SK-N-SH treated with all-trans-retinoic acid at 6 μM for 48 hours (cell line): Measurements from ENCODE around the gene KIAA0753.

ENCODE experiments used
- ISL1 ChIP-seq: fragments of 250-450 bp; sonication (Bioruptor Pico); IDR thresholded peaks from 2 replicates; pipeline ENCODE4 v2.1.2; 2022; ENCODE audit warnings: mild to moderate bottlenecking, moderate library complexity
- PPARA ChIP-seq: fragments of 250-450 bp; sonication (Bioruptor Pico); IDR thresholded peaks from 2 replicates; pipeline ENCODE4 v1.5.0; 2020; ENCODE audit warnings: mild to moderate bottlenecking, borderline replicate concordance
- RARB ChIP-seq: fragments of 250-450 bp; sonication (Bioruptor Pico); IDR thresholded peaks from 2 replicates; pipeline ENCODE4 v1.8.0; 2021; ENCODE audit warnings: mild to moderate bottlenecking, moderate library complexity
- SNAI2 ChIP-seq: fragments of 250-450 bp; sonication (Bioruptor Pico); IDR thresholded peaks from 2 replicates; pipeline ENCODE4 v1.5.0; 2020; ENCODE audit warnings: mild to moderate bottlenecking, moderate library complexity
- TOX ChIP-seq: fragments of 250-450 bp; sonication (Bioruptor Pico); IDR thresholded peaks from 2 replicates; pipeline ENCODE4 v1.8.0; 2021; ENCODE audit warnings: mild to moderate bottlenecking, moderate library complexity, borderline replicate concordance
- ZC3H10 ChIP-seq: fragments of 250-450 bp; sonication (Bioruptor Pico); IDR thresholded peaks from 2 replicates; pipeline ENCODE4 v1.5.1; 2021; ENCODE audit warnings: mild to moderate bottlenecking, moderate library complexity
- ZFP3 ChIP-seq: fragments of 250-450 bp; sonication (Bioruptor Pico); IDR thresholded peaks from 2 replicates; pipeline ENCODE4 v1.5.0; 2020; ENCODE audit warnings: mild to moderate bottlenecking, moderate library complexity
- ZFP30 ChIP-seq: fragments of 450-650 bp; formaldehyde crosslinking; IDR thresholded peaks from 2 replicates; pipeline ENCODE4 v1.5.0; 2022; ENCODE audit warnings: mild to moderate bottlenecking, moderate library complexity
- ZNF565 ChIP-seq: fragments of 450-650 bp; formaldehyde crosslinking; conservative IDR thresholded peaks from 2 replicates; pipeline ENCODE4 v1.5.0; 2020; ENCODE audit warnings: low read depth, mild to moderate bottlenecking, moderate library complexity
- TF ChIP-seq, protein P1 (sequence below): fragments of 250-450 bp; sonication (Bioruptor Pico); IDR thresholded peaks from 2 replicates; pipeline ENCODE4 v1.5.1; 2021; ENCODE audit warnings: mild to moderate bottlenecking, moderate library complexity
- TF ChIP-seq, protein P2 (sequence below): fragments of 250-450 bp; sonication (Bioruptor Pico); IDR thresholded peaks from 2 replicates; pipeline ENCODE4 v1.5.1; 2020; ENCODE audit warnings: low read depth, mild to moderate bottlenecking, moderate library complexity
- TF ChIP-seq, protein P3 (sequence below): fragments of 250-450 bp; sonication (Bioruptor Pico); IDR thresholded peaks from 2 replicates; pipeline ENCODE4 v1.8.0; 2020; ENCODE audit warnings: mild to moderate bottlenecking, moderate library complexity, borderline replicate concordance
- TF ChIP-seq, protein P4 (sequence below): fragments of 250-450 bp; sonication (Bioruptor Pico); IDR thresholded peaks from 2 replicates; pipeline ENCODE4 v1.8.0; 2021; ENCODE audit warnings: low read depth, mild to moderate bottlenecking, moderate library complexity, borderline replicate concordance

DNA sequence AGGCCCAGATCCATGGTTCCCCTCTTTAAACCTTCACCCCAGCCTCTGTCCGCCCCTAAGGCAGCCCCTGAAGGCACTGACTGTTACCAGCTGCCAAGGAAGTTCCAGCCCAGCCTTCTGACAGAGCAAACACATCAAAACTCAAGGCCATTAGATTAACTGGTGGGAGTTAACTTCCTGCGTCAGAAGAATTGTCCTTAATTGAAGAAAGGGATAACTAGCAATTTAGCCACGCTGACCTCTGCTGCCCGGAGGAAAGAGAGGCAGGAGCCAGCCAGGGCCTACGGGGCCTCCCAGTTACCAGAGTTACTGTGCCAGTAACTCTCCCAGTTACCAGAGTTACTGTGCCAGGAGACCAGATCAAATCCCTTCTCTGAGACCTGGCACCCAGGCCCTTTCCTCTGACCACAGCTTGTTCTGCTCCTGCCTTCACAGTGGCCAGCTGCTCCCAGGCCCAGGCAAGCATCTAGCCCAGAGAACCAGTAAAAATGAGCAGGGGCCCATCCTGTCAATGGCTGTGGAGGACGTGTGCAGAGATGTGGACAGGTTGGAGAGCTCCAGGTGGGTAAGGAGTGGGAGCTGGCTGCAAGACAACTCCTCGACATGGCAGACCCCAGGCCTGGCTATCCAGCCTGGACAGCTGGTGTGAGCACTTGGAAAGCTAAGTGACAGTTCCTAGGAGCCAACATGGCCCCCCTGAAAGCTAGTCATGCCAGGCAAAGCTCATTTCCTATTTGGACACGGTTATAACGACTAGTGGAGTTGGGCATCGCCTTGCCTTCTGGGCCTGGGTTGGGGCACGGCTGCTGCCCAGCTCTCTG lies 81.4 kb downstream of the KIAA0753 start:
- TF ChIP-seq, protein P1, sequence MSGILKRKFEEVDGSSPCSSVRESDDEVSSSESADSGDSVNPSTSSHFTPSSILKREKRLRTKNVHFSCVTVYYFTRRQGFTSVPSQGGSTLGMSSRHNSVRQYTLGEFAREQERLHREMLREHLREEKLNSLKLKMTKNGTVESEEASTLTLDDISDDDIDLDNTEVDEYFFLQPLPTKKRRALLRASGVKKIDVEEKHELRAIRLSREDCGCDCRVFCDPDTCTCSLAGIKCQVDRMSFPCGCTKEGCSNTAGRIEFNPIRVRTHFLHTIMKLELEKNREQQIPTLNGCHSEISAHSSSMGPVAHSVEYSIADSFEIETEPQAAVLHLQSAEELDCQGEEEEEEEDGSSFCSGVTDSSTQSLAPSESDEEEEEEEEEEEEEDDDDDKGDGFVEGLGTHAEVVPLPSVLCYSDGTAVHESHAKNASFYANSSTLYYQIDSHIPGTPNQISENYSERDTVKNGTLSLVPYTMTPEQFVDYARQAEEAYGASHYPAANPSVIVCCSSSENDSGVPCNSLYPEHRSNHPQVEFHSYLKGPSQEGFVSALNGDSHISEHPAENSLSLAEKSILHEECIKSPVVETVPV (CRISPR knock-in tag), result no peak
- TF ChIP-seq, protein P2, sequence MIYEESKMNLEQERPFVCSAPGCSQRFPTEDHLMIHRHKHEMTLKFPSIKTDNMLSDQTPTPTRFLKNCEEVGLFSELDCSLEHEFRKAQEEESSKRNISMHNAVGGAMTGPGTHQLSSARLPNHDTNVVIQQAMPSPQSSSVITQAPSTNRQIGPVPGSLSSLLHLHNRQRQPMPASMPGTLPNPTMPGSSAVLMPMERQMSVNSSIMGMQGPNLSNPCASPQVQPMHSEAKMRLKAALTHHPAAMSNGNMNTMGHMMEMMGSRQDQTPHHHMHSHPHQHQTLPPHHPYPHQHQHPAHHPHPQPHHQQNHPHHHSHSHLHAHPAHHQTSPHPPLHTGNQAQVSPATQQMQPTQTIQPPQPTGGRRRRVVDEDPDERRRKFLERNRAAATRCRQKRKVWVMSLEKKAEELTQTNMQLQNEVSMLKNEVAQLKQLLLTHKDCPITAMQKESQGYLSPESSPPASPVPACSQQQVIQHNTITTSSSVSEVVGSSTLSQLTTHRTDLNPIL, result no peak
- TF ChIP-seq ZFP3 (CRISPR knock-in tag) (no peak), PPARA (CRISPR knock-in tag) (no peak), ZC3H10 (CRISPR knock-in tag) (no peak), ISL1 (CRISPR knock-in tag) (no peak), TOX (CRISPR knock-in tag) (no peak), ZFP30 (CRISPR knock-in tag) (no peak), ZNF565 (CRISPR knock-in tag) (no peak), RARB (CRISPR knock-in tag) (no peak), SNAI2 (CRISPR knock-in tag) (no peak)
- TF ChIP-seq, protein P3, sequence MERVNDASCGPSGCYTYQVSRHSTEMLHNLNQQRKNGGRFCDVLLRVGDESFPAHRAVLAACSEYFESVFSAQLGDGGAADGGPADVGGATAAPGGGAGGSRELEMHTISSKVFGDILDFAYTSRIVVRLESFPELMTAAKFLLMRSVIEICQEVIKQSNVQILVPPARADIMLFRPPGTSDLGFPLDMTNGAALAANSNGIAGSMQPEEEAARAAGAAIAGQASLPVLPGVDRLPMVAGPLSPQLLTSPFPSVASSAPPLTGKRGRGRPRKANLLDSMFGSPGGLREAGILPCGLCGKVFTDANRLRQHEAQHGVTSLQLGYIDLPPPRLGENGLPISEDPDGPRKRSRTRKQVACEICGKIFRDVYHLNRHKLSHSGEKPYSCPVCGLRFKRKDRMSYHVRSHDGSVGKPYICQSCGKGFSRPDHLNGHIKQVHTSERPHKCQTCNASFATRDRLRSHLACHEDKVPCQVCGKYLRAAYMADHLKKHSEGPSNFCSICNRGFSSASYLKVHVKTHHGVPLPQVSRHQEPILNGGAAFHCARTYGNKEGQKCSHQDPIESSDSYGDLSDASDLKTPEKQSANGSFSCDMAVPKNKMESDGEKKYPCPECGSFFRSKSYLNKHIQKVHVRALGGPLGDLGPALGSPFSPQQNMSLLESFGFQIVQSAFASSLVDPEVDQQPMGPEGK (CRISPR knock-in tag), result no peak
- TF ChIP-seq, protein P4, sequence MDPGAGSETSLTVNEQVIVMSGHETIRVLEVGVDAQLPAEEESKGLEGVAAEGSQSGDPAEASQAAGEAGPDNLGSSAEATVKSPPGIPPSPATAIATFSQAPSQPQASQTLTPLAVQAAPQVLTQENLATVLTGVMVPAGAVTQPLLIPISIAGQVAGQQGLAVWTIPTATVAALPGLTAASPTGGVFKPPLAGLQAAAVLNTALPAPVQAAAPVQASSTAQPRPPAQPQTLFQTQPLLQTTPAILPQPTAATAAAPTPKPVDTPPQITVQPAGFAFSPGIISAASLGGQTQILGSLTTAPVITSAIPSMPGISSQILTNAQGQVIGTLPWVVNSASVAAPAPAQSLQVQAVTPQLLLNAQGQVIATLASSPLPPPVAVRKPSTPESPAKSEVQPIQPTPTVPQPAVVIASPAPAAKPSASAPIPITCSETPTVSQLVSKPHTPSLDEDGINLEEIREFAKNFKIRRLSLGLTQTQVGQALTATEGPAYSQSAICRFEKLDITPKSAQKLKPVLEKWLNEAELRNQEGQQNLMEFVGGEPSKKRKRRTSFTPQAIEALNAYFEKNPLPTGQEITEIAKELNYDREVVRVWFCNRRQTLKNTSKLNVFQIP (CRISPR knock-in tag), result no peak
